Cardiac muscle cell (in vitro differentiated cells and primary cell): Measurements from ENCODE around the gene ZNF202. TPM values are rescaled to one million over a fixed set of nuclear protein-coding genes. Genes with fewer than 3 reads are reported as not detected.
A peak's percentile ranks its signal among the peaks of the same experiment; 100 is the strongest.

Experiments used
- DNase-seq, 2 donors: peaks; one replicate each; pipeline versions ENCODE4 v3.0.0 to v3.0.0-alpha.2; 2010 to 2017; ENCODE audit warnings: low read depth in 1 of 2, low spot score in 1 of 2
- H3K27ac ChIP-seq: fragments of 200-600 bp; sonication (generic); 2 replicates; pipeline ENCODE4 v1.5.1; 2016
- H3K27me3 ChIP-seq: fragments of 200-600 bp; sonication (generic); 2 replicates; pipeline ENCODE4 v1.6.0; 2016; ENCODE audit warnings: control low read depth
- H3K36me3 ChIP-seq: fragments of 200-600 bp; sonication (generic); 2 replicates; pipeline ENCODE4 v1.5.1; 2016; ENCODE audit warnings: control low read depth
- H3K4me1 ChIP-seq: fragments of 200-600 bp; sonication (generic); 2 replicates; pipeline ENCODE4 v1.8.1; 2017; ENCODE audit warnings: low read depth, mild to moderate bottlenecking, mixed run types
- H3K4me3 ChIP-seq: fragments of 200-600 bp; sonication (generic); 2 replicates; pipeline ENCODE4 v1.5.1; 2016; ENCODE audit warnings: mild to moderate bottlenecking
- H3K9me3 ChIP-seq: fragments of 200-600 bp; sonication (generic); 2 replicates; pipeline ENCODE4 v1.5.1; 2017; ENCODE audit warnings: low read depth, mild to moderate bottlenecking, control low read depth
- polyA plus RNA-seq: library from polyadenylated mRNA; unstranded; fragments of >200 nt; fragmentation: Nextera tagmentation; extraction: Ambion mirVana; gene quantifications from 2 replicates; pipeline ENCODE4 v1.2.1, GENCODE V29; 2016
- total RNA-seq: library from RNA; depleted of rRNA; stranded (reverse); fragments of >200 nt; gene quantifications from 2 replicates; pipeline ENCODE4 v1.2.3, GENCODE V29; 2016
- TF ChIP-seq, protein P1 (sequence below): IDR thresholded peaks from 2 replicates; pipeline ENCODE4 v1.5.1; 2012; ENCODE audit warnings: low read depth, mild to moderate bottlenecking, low read length

Gene ZNF202
- total and polyA plus RNA-seq, 2 experiments from 2014 or later = 4.8 to 12.0 TPM

DNA sequence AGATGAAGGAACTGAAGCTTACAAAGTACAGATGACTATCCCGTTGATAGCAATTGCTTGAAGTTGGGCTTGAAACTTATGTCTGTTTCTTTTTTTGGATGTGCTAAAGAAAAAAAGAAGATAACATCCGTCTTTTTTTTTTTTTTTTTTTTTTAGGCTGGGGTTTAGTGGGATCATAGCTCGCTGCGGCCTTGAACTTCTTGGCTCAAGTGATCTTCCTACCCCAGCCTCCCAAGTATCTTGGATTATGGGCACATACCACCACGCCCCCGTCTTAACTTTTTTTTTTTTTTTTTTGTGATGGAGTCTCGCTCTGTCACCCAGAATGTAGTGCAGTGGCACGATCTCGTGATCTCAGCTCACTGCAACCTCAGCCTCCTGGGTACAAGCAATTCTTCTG is 46.2 kb downstream of the ZNF202 start:
- no peaks in the 10 kb centered on the region for H3K27me3 ChIP-seq
- no peaks in the 10 kb centered on the region for H3K4me1 ChIP-seq
- no peak for DNase-seq
- H3K4me3 ChIP-seq = no peak overlapping the region
- H3K9me3 ChIP-seq = no peaks in the 10 kb centered on the region
- H3K36me3 ChIP-seq = no peaks in the 10 kb centered on the region
- no peak overlapping the region for H3K27ac ChIP-seq
- TF ChIP-seq, protein P1, sequence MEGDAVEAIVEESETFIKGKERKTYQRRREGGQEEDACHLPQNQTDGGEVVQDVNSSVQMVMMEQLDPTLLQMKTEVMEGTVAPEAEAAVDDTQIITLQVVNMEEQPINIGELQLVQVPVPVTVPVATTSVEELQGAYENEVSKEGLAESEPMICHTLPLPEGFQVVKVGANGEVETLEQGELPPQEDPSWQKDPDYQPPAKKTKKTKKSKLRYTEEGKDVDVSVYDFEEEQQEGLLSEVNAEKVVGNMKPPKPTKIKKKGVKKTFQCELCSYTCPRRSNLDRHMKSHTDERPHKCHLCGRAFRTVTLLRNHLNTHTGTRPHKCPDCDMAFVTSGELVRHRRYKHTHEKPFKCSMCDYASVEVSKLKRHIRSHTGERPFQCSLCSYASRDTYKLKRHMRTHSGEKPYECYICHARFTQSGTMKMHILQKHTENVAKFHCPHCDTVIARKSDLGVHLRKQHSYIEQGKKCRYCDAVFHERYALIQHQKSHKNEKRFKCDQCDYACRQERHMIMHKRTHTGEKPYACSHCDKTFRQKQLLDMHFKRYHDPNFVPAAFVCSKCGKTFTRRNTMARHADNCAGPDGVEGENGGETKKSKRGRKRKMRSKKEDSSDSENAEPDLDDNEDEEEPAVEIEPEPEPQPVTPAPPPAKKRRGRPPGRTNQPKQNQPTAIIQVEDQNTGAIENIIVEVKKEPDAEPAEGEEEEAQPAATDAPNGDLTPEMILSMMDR = no peak

DNA sequence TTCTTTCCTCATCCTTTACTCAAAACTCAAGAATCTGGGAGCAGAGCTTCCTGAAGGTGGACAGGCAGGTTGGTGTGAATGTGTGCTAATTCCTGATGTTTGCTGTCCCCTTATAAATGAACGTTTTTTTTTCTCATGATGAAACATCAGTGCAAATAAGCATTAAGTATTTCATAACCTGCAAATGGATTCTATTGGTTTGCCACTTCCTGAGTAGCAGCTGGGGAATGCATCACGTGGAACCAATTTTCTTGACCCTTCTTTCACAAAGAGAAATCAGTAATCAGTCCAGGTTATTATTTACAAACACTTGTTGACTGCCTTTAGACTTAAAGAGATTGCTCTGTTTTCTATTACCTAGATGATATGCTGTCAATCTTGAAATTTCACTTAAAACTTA is 46.9 kb downstream of the ZNF202 start:
- H3K9me3 ChIP-seq = no peaks in the 10 kb centered on the region

DNA sequence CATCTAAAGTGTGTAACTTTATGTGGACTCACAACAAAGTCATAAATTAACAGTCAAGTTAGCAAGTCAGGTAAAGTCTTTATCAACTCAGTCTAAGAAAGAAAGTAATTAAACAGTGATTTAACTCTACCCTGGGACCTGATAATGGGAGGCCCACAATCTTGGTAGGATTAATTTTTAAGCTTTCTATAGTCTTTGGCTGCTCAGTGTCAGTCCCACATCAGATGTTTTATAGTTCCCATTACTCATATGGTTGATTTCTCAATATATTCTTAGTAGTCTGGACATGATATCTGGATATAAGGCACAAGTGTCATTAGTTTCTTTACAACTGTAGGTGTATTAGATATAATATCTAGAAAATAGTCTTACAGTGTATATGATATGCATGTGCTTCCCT is 48.5 kb downstream of the ZNF202 start:
- TF ChIP-seq, protein P1 = no peak
- no peaks in the 10 kb centered on the region for H3K27me3 ChIP-seq
- no peak overlapping the region for H3K27ac ChIP-seq
- DNase-seq = no peak
- H3K4me1 ChIP-seq = no peaks in the 10 kb centered on the region
- no peaks in the 10 kb centered on the region for H3K36me3 ChIP-seq
- H3K4me3 ChIP-seq = no peak overlapping the region
- no peaks in the 10 kb centered on the region for H3K9me3 ChIP-seq

More for the DNA sequence above, 46.9 kb downstream of the ZNF202 start:
- Histone ChIP-seq H3K4me3 (no peak overlapping the region), H3K36me3 (no peaks in the 10 kb centered on the region), H3K27me3 (no peaks in the 10 kb centered on the region), H3K4me1 (no peaks in the 10 kb centered on the region), H3K27ac (no peak overlapping the region)
- TF ChIP-seq, protein P1 = no peak
- DNase-seq = no peak

DNA sequence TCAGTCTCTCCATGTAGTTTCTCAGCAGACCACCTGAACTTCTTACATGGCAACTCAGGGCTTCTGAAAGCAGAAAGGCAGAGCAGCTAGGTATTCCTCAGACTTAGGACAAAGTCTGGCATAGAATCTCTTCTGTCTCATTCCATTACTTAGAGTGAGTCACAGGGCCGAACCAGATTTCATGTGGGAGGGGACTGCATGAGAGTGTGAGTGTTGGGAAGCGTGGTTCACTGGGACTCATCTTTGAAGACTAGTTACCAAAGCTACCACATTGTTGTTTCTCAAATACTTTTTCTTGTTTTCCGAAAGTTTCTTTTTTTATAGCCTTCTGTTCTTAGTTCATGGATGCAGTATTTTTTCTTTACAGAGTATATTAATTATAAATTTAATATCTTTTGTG is 51.0 kb downstream of the ZNF202 start:
- H3K9me3 ChIP-seq = no peaks in the 10 kb centered on the region
- no peak overlapping the region for H3K4me3 ChIP-seq
- no peaks in the 10 kb centered on the region for H3K27me3 ChIP-seq
- no peak overlapping the region for H3K27ac ChIP-seq
- TF ChIP-seq, protein P1 = no peak
- H3K36me3 ChIP-seq = no peaks in the 10 kb centered on the region
- H3K4me1 ChIP-seq = no peaks in the 10 kb centered on the region
- DNase-seq = peak in 1 of 2 donors; percentile 55

DNA sequence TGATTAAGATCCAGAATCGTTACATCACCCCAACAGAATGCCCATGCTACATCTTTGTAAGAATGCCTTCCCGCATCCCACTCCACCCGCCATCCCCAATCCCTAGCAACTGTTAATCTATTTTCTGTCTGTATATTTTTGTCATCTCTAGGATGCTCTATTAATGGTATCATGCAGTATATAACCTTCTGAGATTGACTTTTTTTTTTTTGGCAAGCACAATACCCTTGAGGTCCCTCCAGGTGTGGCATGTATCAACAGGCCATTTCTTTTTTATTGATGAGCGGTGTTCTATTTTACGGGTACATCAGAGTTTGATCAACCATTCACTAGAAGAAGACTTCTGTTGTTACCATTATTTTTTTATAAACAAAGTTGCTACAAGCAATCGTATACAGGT is 56.9 kb downstream of the ZNF202 start:
- Histone ChIP-seq H3K27me3 (no peaks in the 10 kb centered on the region), H3K36me3 (no peaks in the 10 kb centered on the region), H3K4me3 (no peak overlapping the region), H3K4me1 (no peaks in the 10 kb centered on the region), H3K27ac (no peak overlapping the region), H3K9me3 (no peaks in the 10 kb centered on the region)
- no peak for DNase-seq
- TF ChIP-seq, protein P1 = no peak
